Cardiac fibroblast (primary cell): Measurements from ENCODE around the gene ACO2.

Experiments used
- DNase-seq, 2 donors: peaks; one replicate each; pipeline versions ENCODE4 v3.0.0 to v3.0.0-alpha.2; 2010; ENCODE audit warnings: low read depth in 2 of 2
- H3K4me3 ChIP-seq, 2 donors: replicated peaks in 1 of 2; 1 replicate in 1 of 2; 2 replicates in 1 of 2; pipeline ENCODE4 v1.5.1; 2011; ENCODE audit warnings: low read depth in 2 of 2, low read length in 2 of 2, mild to moderate bottlenecking in 2 of 2, moderate library complexity in 1 of 2
- TF ChIP-seq, protein P1 (sequence below): IDR thresholded peaks from one replicate; pipeline ENCODE4 v1.5.1; 2011; ENCODE audit warnings: low read depth, mild to moderate bottlenecking, low read length, inconsistent platforms

The ACO2 gene

DNA sequence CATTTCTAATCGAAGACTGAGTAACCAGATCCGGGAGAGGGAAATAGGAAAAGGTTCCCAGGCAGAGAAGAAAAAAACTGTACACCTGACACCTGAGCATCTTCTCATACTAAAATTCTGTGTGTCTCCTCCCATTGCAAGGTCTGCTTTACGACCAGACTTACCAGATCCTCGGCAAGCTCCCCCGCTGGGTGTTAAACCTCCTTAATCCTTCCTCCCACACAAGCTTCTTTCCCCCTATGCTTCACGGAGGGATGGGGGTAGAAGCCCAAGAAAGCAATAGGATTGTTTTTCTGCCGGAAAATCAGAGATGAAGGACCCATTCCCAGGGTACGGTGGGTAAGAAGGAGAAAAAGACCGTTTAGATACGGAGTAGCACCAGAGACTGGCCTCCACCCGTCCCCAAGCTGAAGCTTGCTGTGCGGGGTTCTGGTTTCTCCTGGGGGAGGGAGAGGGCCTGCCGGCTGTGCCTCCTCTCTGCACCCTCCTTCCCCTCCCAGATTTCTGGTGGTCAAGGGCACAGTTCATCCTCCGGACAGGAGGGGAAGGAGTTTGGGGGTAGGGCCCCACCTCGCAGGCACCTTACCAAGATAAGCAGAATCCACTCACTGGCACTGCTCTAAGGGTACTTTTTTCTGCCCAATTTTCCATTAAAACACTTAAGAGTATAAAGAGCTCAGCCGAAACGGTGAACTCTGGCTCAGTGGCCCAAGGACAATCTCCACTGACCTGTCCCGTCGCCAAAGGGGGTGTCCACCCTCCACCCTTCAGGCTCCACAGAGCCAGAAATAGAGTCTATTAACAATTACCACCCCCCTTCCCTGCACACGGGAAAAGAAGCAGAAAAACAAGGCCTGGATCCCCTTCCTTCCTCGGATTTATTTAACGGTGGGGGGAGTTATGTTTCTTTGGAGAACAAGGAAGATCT is 23.5 kb upstream of the ACO2 start:
- peak overlapping the region; percentile 61 to 95 for H3K4me3 ChIP-seq
- TF ChIP-seq, protein P1, sequence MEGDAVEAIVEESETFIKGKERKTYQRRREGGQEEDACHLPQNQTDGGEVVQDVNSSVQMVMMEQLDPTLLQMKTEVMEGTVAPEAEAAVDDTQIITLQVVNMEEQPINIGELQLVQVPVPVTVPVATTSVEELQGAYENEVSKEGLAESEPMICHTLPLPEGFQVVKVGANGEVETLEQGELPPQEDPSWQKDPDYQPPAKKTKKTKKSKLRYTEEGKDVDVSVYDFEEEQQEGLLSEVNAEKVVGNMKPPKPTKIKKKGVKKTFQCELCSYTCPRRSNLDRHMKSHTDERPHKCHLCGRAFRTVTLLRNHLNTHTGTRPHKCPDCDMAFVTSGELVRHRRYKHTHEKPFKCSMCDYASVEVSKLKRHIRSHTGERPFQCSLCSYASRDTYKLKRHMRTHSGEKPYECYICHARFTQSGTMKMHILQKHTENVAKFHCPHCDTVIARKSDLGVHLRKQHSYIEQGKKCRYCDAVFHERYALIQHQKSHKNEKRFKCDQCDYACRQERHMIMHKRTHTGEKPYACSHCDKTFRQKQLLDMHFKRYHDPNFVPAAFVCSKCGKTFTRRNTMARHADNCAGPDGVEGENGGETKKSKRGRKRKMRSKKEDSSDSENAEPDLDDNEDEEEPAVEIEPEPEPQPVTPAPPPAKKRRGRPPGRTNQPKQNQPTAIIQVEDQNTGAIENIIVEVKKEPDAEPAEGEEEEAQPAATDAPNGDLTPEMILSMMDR: no peak
- DNase-seq: peak in 1 of 2 donors; percentile 26

DNA sequence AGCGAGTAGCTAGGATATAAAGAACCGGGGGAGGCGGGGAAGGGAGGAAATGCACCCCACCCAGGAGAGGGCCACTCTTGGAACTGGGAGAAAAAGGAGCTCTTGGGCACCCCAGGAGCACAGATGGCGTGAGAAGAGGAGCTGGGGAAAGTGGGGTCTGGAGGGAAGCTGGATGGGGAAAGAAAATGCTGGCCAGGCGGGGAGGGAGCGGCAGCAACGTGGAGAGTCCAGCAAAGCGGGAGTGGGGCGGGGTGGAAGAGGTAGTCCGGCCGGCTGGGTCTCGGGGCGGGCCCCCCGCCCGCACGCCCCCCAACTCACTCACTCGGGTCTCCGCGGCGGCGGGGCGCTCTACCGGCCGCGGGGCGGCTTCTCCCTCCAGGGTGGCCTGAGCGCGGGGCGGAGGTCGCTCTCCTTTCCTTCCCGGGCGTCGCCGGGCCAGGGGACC is 22.8 kb upstream of the ACO2 start:
- TF ChIP-seq, protein P1: no peak
- H3K4me3 ChIP-seq: peak overlapping the region; percentile 61 to 95
- peak in 1 of 2 donors; percentile 13 for DNase-seq

DNA sequence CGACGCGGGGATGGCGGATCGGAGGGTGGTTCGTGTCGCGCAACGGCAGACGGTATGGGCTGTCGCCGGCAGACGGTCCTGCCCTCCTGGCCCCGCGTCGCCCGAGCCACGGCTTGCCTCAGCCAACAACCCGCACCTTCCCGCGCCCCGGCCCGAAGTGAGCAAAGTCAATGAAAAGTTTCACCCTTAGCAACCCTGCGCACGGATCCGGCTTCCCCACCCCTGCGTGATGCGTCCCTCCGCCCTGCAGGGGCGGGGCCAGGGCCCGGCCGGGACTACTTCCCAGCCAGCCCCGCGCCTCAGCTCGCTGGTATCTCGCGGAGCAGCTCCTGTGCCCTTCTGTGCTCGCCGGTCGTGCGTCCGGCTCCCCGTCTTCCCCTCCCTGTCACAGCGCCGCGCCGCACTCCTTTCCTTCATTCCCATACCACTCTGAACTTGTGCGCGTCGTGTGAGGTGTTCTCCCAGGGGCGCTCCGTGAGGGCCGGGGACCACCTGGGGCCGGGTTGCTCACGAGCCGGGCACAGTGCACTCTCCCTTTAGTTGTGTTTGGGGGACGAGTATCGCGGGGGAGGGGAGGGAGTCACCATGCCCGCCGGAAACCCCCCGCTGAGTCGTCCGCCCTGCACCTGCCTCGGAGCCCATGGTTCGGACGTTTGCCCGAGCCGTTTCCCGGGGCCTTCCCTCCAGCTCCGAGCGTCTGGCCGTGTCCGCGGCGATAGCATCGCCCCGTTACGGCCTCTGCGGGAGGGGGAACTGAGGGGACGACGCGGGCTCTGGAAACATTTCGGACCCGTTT is 22.1 kb upstream of the ACO2 start, which contains the start of gene TOB2:
TOB2 (minus strand) TSS at position 163 of the 796 bp plus-strand sequence. CDS start 9,456 bp downstream, outside the sequence.
- TF ChIP-seq, protein P1: no peak
- H3K4me3 ChIP-seq: peak within 1 kb of the TSS; percentile 61 to 95
- peak; percentile 95 to 98 for DNase-seq

DNA sequence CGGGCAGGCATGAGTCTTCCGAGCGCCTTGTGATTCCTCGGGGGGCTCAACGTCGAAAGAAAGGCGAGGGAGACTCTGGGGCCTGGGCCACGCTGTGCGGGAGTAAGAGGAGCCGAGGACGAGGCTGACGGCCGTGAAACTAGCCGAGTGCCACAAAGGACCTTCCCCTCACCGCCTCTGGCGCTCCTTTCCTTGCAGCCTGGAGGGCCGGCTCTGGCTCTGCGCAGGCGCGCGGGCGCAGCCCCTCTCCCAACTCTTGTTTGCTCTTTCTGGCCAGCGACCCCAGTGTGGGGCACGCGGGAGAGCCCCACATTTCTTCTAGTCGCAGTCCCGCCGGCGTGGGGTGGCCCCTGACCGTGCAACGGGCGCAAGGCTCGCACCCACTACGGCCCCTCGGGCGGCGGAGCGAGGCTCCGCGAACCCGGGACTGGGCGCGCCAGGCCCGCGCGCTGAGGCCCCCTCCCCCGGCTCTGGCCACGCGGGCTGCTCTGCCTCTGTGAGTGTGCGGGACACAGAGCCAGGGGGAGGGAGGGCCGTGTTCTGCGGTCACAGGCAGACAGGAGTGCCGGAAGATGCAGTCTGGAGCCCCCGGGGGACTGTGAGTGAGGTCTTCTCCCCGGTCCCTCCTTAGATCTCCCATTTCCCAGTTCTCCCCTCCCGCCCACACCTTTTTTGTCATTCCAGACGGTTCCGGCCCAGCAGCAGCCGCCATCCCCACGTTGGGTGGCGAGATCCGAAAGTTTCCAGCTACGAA is 21.3 kb upstream of the ACO2 start:
- DNase-seq: peak; percentile 58 to 71

DNA sequence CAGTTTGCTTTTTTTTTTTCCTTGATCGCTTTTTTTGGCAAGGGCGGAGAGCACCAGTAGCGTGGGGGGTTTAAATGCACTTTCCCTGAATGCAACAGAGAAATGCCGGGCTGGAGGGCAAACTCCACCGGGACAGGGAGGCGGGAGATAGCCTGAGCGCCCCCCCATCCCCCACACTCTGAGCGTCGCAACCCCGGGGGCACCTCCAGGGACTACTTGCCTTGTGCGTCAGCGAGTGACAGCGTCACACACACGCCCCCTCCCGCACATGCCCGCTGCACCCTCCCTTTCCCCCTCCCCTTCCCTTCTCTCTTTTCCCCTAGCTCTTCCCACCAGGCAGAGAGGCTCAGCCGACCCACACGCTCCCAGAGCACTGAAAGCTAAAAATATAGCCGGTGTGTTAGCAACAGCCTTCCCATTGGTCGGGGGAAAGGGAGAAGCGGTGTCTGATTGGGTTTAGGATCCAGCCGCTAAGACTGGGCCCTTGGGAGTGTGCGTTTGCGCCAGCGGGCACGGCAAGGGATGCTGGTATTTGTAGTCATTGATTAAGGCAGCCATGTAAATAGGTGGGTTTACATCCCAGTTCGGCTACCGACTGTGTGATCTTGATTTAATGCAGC is 20.6 kb upstream of the ACO2 start:
- DNase-seq: peak; percentile 99
- TF ChIP-seq, protein P1: no peak
- peak overlapping the region; percentile 61 to 95 for H3K4me3 ChIP-seq

More for the DNA sequence above, 21.3 kb upstream of the ACO2 start:
- peak overlapping the region; percentile 61 to 95 for H3K4me3 ChIP-seq
- TF ChIP-seq, protein P1: no peak
